DMS 273 (cell line): ENCODE results near the gene MAMDC4.
A peak's percentile ranks its signal among the peaks of the same experiment; 100 is the strongest.
"Not testable (repeated sequence)": the region's sequence is repeated elsewhere in the genome, so short reads cannot be mapped to it uniquely, and the experiment has no call there.

Source experiments
- DNase-seq: peaks from one replicate; lab custom pipeline; 2025; ENCODE audit not compliant: unreplicated experiment; lab: John Stamatoyannopoulos, UW

The MAMDC4 gene

GRCh38 chr9:136851941-136852663, at the start of gene MAMDC4:
Gene MAMDC4, plus strand, starts transcription at chr9:136852346. Its CDS starts 71 bp downstream, at chr9:136852417.
- DNase-seq, result no peak

GRCh38 chr9:136803009-136803550, 49.1 kb upstream of the MAMDC4 start:
- not testable (repeated sequence) for DNase-seq

GRCh38 chr9:136803551-136804508, 48.3 kb upstream of the MAMDC4 start:
- peak; percentile 45 for DNase-seq

- no peak for DNase-seq
Observed at GRCh38 chr9:136804509-136805206, 47.5 kb upstream of the MAMDC4 start.

GRCh38 chr9:136805207-136805740, 46.9 kb upstream of the MAMDC4 start:
- DNase-seq, result no peak

- DNase-seq, result no peak
Observed at GRCh38 chr9:136806067-136806466, 46.1 kb upstream of the MAMDC4 start.

GRCh38 chr9:136806631-136807201, 45.4 kb upstream of the MAMDC4 start:
- no peak for DNase-seq

- peak; percentile 91 for DNase-seq
Observed at GRCh38 chr9:136807281-136808074, 44.7 kb upstream of the MAMDC4 start, which contains the start of gene RABL6. Gene RABL6, plus strand, starts transcription at chr9:136807948. Its CDS starts 249 bp downstream, at chr9:136808197.

- DNase-seq, result peak; percentile 70
Observed at GRCh38 chr9:136808075-136808805, 43.9 kb upstream of the MAMDC4 start.

- peak; percentile 60 for DNase-seq
Observed at GRCh38 chr9:136808806-136809158, 43.4 kb upstream of the MAMDC4 start.

- no peak for DNase-seq
Observed at GRCh38 chr9:136814725-136815421, 37.3 kb upstream of the MAMDC4 start.

GRCh38 chr9:136815422-136815782, 36.7 kb upstream of the MAMDC4 start:
- no peak for DNase-seq

- DNase-seq, result no peak
Observed at GRCh38 chr9:136820971-136821825, 30.9 kb upstream of the MAMDC4 start.

- DNase-seq, result no peak
Observed at GRCh38 chr9:136821826-136822544, 30.2 kb upstream of the MAMDC4 start.

GRCh38 chr9:136823136-136824046, 28.8 kb upstream of the MAMDC4 start:
- no peak for DNase-seq
